WERI-Rb-1 (cell line): Measurements from ENCODE around the gene PDE8B.

Experiments
- DNase-seq: peaks from one replicate; pipeline ENCODE4 v3.0.0-alpha.2; 2020
- H3K27ac ChIP-seq: fragments of 250-450 bp; sonication (Bioruptor Pico); 2 replicates; pipeline ENCODE4 v1.5.1; 2020; ENCODE audit warnings: mild to moderate bottlenecking, moderate library complexity
- H3K27me3 ChIP-seq: fragments of 250-450 bp; sonication (Bioruptor Pico); 2 replicates; pipeline ENCODE4 v1.5.1; 2021; ENCODE audit warnings: mild to moderate bottlenecking, low read depth, moderate library complexity; ENCODE audit not compliant: insufficient read depth, severe bottlenecking
- H3K36me3 ChIP-seq: fragments of 250-450 bp; sonication (Bioruptor Pico); 2 replicates; pipeline ENCODE4 v1.5.1; 2020; ENCODE audit warnings: mild to moderate bottlenecking, moderate library complexity
- H3K4me3 ChIP-seq: 2 replicates; pipeline ENCODE4 v1.5.1; 2011; ENCODE audit warnings: low read depth, mild to moderate bottlenecking, control low read depth, low read length
- H3K9me3 ChIP-seq: fragments of 250-450 bp; sonication (Bioruptor Pico); 2 replicates; pipeline ENCODE4 v1.5.1; 2021; ENCODE audit warnings: mild to moderate bottlenecking, moderate library complexity; ENCODE audit not compliant: severe bottlenecking
- TF ChIP-seq, protein P1 (sequence below): IDR thresholded peaks from 2 replicates; pipeline ENCODE4 v1.5.1; 2011; ENCODE audit warnings: low read depth, mild to moderate bottlenecking, control low read depth, inconsistent platforms, low read length

Gene PDE8B

DNA sequence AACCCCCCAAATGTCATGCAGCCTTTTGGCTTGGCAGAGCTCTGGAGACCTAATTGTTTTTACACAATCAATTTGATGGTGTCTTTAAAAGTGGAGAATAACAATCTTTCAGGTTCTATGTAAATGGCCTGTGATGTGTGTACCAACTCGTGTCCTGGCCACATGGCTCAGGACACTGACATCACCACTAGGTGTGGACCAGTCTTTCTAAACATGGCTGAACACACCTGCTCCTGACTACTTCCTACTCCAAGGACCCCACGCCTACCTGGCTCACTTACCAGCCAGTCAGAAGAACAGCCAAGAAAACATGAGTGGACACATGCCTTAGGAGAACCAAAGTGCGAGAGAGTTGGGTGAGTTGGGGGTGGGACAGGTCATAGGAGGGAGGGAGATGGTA lies 210.5 kb downstream of the PDE8B start:
- DNase-seq: no peak
- TF ChIP-seq, protein P1, sequence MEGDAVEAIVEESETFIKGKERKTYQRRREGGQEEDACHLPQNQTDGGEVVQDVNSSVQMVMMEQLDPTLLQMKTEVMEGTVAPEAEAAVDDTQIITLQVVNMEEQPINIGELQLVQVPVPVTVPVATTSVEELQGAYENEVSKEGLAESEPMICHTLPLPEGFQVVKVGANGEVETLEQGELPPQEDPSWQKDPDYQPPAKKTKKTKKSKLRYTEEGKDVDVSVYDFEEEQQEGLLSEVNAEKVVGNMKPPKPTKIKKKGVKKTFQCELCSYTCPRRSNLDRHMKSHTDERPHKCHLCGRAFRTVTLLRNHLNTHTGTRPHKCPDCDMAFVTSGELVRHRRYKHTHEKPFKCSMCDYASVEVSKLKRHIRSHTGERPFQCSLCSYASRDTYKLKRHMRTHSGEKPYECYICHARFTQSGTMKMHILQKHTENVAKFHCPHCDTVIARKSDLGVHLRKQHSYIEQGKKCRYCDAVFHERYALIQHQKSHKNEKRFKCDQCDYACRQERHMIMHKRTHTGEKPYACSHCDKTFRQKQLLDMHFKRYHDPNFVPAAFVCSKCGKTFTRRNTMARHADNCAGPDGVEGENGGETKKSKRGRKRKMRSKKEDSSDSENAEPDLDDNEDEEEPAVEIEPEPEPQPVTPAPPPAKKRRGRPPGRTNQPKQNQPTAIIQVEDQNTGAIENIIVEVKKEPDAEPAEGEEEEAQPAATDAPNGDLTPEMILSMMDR: no peak
- Histone ChIP-seq H3K4me3 (no peak overlapping the region), H3K36me3 (no peaks in the 10 kb centered on the region), H3K27ac (no peak overlapping the region), H3K27me3 (no peaks in the 10 kb centered on the region), H3K9me3 (no peaks in the 10 kb centered on the region)

DNA sequence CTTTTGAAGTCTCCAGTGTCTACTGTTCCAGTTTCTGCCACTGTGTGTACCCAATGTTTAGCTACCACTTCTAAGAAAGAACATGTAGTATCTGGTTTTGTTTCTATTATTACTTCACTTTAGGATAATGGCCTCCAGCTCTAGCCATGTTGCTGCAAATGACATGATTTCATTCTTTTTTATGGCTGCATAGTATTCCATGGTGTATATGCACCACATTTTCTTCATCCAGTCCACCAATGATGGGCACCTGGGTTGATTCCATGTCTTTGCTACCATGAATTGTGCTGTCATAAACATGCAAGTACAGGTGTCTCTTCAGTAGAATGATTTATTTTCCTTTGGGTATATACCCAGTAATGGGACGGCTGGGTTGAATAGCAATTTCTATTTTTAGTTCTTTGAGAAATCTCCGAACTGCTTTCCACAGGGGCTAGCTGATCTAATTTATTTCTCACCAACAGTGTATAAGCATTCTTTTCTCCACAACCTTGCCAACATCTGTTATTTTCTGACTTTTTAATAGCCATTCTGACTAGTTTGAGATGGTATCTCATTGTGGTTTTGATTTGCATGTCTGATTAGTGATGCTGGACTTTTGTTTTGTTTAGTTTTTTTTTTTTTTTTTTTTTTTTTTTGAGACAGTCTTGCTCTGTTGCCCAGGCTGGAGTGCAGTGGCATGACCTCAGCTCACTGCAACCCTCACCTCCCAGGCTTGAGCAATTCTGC lies 212.7 kb downstream of the PDE8B start:
- TF ChIP-seq, protein P1: no peak
- Histone ChIP-seq H3K36me3 (no peaks in the 10 kb centered on the region), H3K4me3 (no peak overlapping the region), H3K9me3 (no peaks in the 10 kb centered on the region), H3K27ac (no peak overlapping the region), H3K27me3 (no peaks in the 10 kb centered on the region)
- DNase-seq: no peak

DNA sequence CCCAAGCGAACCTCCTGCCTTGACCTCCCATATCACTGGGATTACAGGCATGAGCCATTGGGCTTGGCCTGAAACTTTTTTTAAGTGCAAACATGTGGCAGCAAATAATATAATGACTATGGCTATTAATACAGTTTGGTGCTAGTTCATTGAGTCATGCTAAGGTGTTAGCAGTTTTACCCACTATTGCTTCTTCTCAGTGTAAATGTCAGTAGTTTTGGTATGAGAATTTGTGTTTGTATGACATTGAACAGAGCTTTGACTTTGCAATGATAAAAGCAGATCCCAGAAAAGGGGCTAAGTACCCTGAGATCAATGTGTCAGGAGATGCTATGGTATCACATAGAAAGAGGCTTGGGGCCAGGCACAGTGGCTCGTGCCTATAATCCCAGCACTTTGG lies 214.4 kb downstream of the PDE8B start:
- TF ChIP-seq, protein P1: no peak
- H3K4me3 ChIP-seq: no peak overlapping the region
- no peaks in the 10 kb centered on the region for H3K36me3 ChIP-seq
- H3K27me3 ChIP-seq: no peaks in the 10 kb centered on the region
- H3K27ac ChIP-seq: no peak overlapping the region
- no peaks in the 10 kb centered on the region for H3K9me3 ChIP-seq
- no peak for DNase-seq

DNA sequence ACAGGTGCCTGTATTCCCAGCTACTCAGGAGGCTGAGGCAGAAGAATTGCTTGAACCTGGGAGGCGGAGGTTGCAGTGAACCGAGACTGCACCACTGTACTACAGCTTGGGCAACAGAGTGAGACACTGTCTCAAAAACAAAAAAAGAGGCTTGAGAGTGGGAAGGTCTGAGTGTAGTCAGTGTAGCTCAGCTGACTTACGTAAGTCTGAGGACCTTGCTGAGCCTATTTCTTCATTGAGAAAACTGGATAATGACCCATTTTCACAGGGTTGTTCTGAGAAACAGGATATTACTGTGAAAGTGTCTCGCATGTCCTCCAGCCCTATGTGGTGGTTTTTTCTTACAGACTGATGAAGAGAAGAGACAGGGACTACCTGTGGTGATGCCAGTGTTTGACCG lies 214.9 kb downstream of the PDE8B start:
- Histone ChIP-seq H3K36me3 (no peaks in the 10 kb centered on the region; the same call in 1 of the 2 replicates), H3K27me3 (no peaks in the 10 kb centered on the region), H3K27ac (no peak overlapping the region), H3K4me3 (no peak overlapping the region), H3K9me3 (no peaks in the 10 kb centered on the region)
- DNase-seq: no peak
- TF ChIP-seq, protein P1: no peak

DNA sequence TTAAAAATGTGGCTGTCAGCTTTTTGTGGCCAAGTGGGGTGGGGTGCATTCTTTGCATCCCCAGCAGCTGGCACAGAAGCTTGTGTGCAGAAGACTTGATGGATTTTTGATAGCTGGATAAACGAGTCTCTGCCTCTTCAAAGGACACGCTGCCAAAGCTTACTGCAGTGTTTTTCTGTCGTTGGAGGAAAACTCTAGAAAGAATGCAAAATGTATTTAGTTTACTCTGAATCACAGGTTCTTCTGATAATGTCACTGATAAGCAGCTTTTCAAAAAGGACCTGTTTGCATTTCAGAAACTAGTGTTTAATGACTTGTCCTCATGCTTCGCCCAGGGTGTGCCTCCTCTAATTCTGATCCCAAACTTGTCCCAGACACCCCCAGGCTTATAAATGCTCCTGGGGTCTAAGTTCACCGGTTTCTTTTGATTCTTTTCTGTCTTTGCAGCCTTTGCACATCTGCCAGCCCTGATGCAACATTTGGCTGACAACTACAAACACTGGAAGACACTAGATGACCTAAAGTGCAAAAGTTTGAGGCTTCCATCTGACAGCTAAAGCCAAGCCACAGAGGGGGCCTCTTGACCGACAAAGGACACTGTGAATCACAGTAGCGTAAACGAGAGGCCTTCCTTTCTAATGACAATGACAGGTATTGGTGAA lies 215.6 kb downstream of the PDE8B start:
- H3K9me3 ChIP-seq: no peaks in the 10 kb centered on the region
- peak overlapping the region; percentile 22; the same call in 1 of the 2 replicates for H3K27ac ChIP-seq
- H3K36me3 ChIP-seq: no peaks in the 10 kb centered on the region; the same call in 1 of the 2 replicates
- no peak overlapping the region for H3K4me3 ChIP-seq
- TF ChIP-seq, protein P1: no peak
- no peaks in the 10 kb centered on the region for H3K27me3 ChIP-seq
- no peak for DNase-seq
